Neural progenitor cell (in vitro differentiated cells): ENCODE data around the gene RAD23B.

Experiments
- EZH2 ChIP-seq: fragments of 200-600 bp; sonication (generic); IDR thresholded peaks from 2 replicates; pipeline ENCODE4 v1.6.1; 2017; ENCODE audit warnings: antibody characterized with exemption, mild to moderate bottlenecking, moderate library complexity
- TF ChIP-seq, protein P1 (sequence below): fragments of 200-600 bp; sonication (generic); IDR thresholded peaks from 2 replicates; pipeline ENCODE4 v1.5.1; 2017; ENCODE audit warnings: antibody characterized with exemption, mild to moderate bottlenecking

DNA sequence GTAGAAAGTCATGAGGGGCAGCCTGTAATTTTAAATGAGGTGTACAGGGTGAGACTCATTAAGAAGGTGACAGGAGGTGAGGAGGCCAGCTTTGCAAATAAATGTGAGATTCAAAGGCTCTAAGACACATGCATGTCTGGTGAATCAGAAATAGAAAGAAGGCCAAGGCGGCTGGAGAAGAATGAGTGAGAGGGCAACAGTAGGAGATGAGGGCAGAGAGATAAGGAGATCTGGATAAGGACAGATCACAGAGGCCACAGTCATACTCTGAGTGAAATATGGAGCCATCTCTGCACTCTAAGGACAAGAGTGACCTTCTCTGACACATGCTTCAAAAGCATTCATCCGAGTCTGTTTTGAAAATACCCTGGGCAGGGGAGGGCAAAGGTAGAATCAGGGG lies 90.7 kb downstream of the RAD23B start:
- TF ChIP-seq, protein P1, sequence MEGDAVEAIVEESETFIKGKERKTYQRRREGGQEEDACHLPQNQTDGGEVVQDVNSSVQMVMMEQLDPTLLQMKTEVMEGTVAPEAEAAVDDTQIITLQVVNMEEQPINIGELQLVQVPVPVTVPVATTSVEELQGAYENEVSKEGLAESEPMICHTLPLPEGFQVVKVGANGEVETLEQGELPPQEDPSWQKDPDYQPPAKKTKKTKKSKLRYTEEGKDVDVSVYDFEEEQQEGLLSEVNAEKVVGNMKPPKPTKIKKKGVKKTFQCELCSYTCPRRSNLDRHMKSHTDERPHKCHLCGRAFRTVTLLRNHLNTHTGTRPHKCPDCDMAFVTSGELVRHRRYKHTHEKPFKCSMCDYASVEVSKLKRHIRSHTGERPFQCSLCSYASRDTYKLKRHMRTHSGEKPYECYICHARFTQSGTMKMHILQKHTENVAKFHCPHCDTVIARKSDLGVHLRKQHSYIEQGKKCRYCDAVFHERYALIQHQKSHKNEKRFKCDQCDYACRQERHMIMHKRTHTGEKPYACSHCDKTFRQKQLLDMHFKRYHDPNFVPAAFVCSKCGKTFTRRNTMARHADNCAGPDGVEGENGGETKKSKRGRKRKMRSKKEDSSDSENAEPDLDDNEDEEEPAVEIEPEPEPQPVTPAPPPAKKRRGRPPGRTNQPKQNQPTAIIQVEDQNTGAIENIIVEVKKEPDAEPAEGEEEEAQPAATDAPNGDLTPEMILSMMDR = no peak
- no peak for TF ChIP-seq EZH2
